ENCODE results near the gene KCNH4.

The KCNH4 gene

DNA sequence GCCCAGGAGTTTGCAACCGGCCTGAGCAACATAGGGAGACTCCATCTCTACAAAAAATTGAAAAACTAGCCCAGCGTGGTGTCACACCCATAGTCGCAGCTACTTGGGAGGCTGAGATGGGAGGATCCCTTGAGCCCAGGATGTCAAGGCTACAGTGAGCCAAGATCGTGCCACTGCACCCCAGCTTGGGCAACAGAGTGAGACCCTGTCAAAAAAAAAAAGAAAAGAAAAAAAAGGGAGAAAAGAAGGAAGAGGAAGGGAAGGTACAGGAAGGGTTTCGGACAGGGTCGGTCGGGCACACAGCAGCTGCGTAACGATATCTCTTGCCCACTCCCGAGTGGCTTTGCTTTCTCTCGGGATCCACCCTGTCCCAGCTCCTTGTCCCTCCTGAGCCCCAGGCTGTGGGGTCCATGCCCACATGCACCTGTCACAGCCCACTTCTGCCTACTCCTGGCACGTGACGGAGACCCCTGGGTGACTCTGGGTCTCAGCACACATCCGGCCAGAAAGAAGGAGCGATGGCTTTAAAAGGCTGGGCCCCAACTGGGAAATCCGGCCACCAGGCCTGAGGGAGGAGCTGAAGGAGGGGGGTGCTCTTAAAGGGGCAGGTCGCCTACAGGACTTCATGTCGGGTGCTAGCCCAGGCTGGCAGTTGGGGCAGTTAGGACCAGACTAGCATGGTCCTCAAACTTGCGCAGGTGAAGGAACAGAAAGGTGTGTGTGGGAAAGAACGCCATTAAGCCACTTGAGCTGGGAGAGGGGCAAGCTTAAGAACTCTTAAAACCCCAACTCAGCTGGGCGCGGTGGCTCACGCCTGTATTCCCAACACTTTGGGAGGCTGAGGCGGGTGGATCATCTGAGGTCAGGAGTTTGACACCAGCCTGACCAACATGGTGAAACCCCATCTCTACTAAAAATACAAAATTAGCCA lies 13.3 kb upstream of the KCNH4 start, which contains the start of gene GHDC (continued):
- TF ChIP-seq, protein P1, sequence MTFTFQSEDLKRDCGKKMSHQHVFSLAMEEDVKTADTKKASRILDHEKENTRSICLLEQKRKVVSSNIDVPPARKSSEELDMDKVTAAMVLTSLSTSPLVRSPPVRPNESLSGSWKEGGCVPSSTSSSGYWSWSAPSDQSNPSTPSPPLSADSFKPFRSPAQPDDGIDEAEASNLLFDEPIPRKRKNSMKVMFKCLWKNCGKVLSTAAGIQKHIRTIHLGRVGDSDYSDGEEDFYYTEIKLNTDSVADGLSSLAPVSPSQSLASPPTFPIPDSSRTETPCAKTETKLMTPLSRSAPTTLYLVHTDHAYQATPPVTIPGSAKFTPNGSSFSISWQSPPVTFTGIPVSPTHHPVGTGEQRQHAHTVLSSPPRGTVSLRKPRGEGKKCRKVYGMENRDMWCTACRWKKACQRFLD (tag by site-specific recombination; IDR thresholded peaks at IDR 0.05) = no peak
- no peak for TF ChIP-seq ZNF114 (tag by site-specific recombination; IDR thresholded peaks at IDR 0.05)
- TF ChIP-seq BCL11B (tag by site-specific recombination; IDR thresholded peaks at IDR 0.05; ENCODE audit: low read depth) = no peak
- no peak for TF ChIP-seq ZNF521 (tag by site-specific recombination; IDR thresholded peaks at IDR 0.05)
- TF ChIP-seq ZNF146 (tag by site-specific recombination; IDR thresholded peaks at IDR 0.05) = no peak
- TF ChIP-seq KLF8 (tag by site-specific recombination; IDR thresholded peaks at IDR 0.05) = peak; percentile 23; the same call in 1 of the 2 replicates
- no peak for TF ChIP-seq TRIM28 (IDR thresholded peaks at IDR 0.05; ENCODE audit: borderline replicate concordance, low read length)
- TF ChIP-seq GLIS2 (tag by site-specific recombination; IDR thresholded peaks at IDR 0.05) = peak; percentile 85
- TF ChIP-seq GLIS1 (tag by site-specific recombination; IDR thresholded peaks at IDR 0.05) = peak; percentile 40; the same call in 1 of the 2 replicates
- no peak for TF ChIP-seq KLF10 (tag by site-specific recombination; IDR thresholded peaks at IDR 0.05)
- TF ChIP-seq ZNF76 (tag by site-specific recombination; IDR thresholded peaks at IDR 0.05; ENCODE audit: borderline replicate concordance, low read depth) = peak; percentile 47; the same call in 1 of the 2 replicates
- no peak for TF ChIP-seq ZFP37 (tag by site-specific recombination; IDR thresholded peaks at IDR 0.05)
- no peak for TF ChIP-seq ZBTB20 (tag by site-specific recombination; IDR thresholded peaks at IDR 0.05)
- TF ChIP-seq ZNF37A (tag by site-specific recombination; IDR thresholded peaks at IDR 0.05) = no peak
- TF ChIP-seq, protein P2, sequence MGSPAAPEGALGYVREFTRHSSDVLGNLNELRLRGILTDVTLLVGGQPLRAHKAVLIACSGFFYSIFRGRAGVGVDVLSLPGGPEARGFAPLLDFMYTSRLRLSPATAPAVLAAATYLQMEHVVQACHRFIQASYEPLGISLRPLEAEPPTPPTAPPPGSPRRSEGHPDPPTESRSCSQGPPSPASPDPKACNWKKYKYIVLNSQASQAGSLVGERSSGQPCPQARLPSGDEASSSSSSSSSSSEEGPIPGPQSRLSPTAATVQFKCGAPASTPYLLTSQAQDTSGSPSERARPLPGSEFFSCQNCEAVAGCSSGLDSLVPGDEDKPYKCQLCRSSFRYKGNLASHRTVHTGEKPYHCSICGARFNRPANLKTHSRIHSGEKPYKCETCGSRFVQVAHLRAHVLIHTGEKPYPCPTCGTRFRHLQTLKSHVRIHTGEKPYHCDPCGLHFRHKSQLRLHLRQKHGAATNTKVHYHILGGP (tag by site-specific recombination; IDR thresholded peaks at IDR 0.05) = no peak
- no peak for TF ChIP-seq ZNF16 (tag by site-specific recombination; IDR thresholded peaks at IDR 0.05; ENCODE audit: low read depth)
- TF ChIP-seq, protein P3, sequence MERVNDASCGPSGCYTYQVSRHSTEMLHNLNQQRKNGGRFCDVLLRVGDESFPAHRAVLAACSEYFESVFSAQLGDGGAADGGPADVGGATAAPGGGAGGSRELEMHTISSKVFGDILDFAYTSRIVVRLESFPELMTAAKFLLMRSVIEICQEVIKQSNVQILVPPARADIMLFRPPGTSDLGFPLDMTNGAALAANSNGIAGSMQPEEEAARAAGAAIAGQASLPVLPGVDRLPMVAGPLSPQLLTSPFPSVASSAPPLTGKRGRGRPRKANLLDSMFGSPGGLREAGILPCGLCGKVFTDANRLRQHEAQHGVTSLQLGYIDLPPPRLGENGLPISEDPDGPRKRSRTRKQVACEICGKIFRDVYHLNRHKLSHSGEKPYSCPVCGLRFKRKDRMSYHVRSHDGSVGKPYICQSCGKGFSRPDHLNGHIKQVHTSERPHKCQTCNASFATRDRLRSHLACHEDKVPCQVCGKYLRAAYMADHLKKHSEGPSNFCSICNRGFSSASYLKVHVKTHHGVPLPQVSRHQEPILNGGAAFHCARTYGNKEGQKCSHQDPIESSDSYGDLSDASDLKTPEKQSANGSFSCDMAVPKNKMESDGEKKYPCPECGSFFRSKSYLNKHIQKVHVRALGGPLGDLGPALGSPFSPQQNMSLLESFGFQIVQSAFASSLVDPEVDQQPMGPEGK (tag by site-specific recombination; IDR thresholded peaks at IDR 0.05) = peak; percentile 23; the same call in 1 of the 2 replicates
- TF ChIP-seq ZNF549 (tag by site-specific recombination; IDR thresholded peaks at IDR 0.05) = no peak
- TF ChIP-seq, protein P4, sequence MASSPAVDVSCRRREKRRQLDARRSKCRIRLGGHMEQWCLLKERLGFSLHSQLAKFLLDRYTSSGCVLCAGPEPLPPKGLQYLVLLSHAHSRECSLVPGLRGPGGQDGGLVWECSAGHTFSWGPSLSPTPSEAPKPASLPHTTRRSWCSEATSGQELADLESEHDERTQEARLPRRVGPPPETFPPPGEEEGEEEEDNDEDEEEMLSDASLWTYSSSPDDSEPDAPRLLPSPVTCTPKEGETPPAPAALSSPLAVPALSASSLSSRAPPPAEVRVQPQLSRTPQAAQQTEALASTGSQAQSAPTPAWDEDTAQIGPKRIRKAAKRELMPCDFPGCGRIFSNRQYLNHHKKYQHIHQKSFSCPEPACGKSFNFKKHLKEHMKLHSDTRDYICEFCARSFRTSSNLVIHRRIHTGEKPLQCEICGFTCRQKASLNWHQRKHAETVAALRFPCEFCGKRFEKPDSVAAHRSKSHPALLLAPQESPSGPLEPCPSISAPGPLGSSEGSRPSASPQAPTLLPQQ (tag by site-specific recombination; IDR thresholded peaks at IDR 0.05) = peak; percentile 97
- TF ChIP-seq, protein P5, sequence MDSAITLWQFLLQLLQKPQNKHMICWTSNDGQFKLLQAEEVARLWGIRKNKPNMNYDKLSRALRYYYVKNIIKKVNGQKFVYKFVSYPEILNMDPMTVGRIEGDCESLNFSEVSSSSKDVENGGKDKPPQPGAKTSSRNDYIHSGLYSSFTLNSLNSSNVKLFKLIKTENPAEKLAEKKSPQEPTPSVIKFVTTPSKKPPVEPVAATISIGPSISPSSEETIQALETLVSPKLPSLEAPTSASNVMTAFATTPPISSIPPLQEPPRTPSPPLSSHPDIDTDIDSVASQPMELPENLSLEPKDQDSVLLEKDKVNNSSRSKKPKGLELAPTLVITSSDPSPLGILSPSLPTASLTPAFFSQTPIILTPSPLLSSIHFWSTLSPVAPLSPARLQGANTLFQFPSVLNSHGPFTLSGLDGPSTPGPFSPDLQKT (IDR thresholded peaks at IDR 0.05; ENCODE audit: borderline replicate concordance, low read depth, low read length) = peak; percentile 93
- no peak for TF ChIP-seq HOXC10 (CRISPR knock-in tag; IDR thresholded peaks at IDR 0.05)
- TF ChIP-seq ZNF341 (tag by site-specific recombination; IDR thresholded peaks at IDR 0.05; ENCODE audit: low read depth) = no peak; the same call in 1 of the 2 replicates
- TF ChIP-seq SETDB1 (IDR thresholded peaks at IDR 0.05; ENCODE audit: insufficient read length, low read length) = no peak
- TF ChIP-seq ZNF558 (tag by site-specific recombination; IDR thresholded peaks at IDR 0.05) = no peak
- no peak for TF ChIP-seq ZNF514 (tag by site-specific recombination; IDR thresholded peaks at IDR 0.05)
- TF ChIP-seq ZNF585B (tag by site-specific recombination; IDR thresholded peaks at IDR 0.05) = no peak
- TF ChIP-seq ZNF324 (tag by site-specific recombination; IDR thresholded peaks at IDR 0.05) = no peak
- TF ChIP-seq ZIC2 (tag by site-specific recombination; IDR thresholded peaks at IDR 0.05) = no peak
- TF ChIP-seq ZNF416 (tag by site-specific recombination; IDR thresholded peaks at IDR 0.05) = no peak
- TF ChIP-seq, protein P6, sequence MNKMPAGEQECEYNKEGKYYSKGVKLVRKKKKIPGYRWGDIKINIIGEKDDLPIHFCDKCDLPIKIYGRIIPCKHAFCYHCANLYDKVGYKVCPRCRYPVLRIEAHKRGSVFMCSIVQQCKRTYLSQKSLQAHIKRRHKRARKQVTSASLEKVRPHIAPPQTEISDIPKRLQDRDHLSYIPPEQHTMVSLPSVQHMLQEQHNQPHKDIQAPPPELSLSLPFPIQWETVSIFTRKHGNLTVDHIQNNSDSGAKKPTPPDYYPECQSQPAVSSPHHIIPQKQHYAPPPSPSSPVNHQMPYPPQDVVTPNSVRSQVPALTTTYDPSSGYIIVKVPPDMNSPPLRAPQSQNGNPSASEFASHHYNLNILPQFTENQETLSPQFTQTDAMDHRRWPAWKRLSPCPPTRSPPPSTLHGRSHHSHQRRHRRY (tag by site-specific recombination; IDR thresholded peaks at IDR 0.05) = peak; percentile 32; the same call in 1 of the 2 replicates
- peak; percentile 87 for TF ChIP-seq SP3 (tag by site-specific recombination; IDR thresholded peaks at IDR 0.05)
- TF ChIP-seq KLF7 (tag by site-specific recombination; IDR thresholded peaks at IDR 0.05; ENCODE audit: borderline replicate concordance) = 0 out of 2 replicates have a peak, but pooled peaks have one; percentile 35
- no peak for TF ChIP-seq ZNF670 (tag by site-specific recombination; IDR thresholded peaks at IDR 0.05; ENCODE audit: low read depth)
